HepG2 (cell line): Measurements from ENCODE around the gene HDDC3. TPM values are rescaled to one million over a fixed set of nuclear protein-coding genes. Genes with fewer than 3 reads are reported as not detected.

Source experiments
- BRCA1 ChIP-seq: sonication (generic); formaldehyde crosslinking; IDR thresholded peaks from 2 replicates; pipeline ENCODE4 v1.4.0; 2020; ENCODE audit warnings: missing genetic modification reagents
- GZF1 ChIP-seq: sonication (generic); formaldehyde crosslinking; IDR thresholded peaks from 2 replicates; pipeline ENCODE4 v1.5.1; 2020; ENCODE audit warnings: mild to moderate bottlenecking, missing genetic modification reagents
- SRF ChIP-seq: IDR thresholded peaks from 2 replicates; pipeline ENCODE4 v1.6.1; 2011; ENCODE audit warnings: mild to moderate bottlenecking, low read depth, low read length, moderate library complexity
- XBP1 ChIP-seq: sonication (generic); formaldehyde crosslinking; IDR thresholded peaks from 2 replicates; pipeline ENCODE4 v1.5.0; 2020; ENCODE audit warnings: missing genetic modification reagents
- ZBTB21 ChIP-seq: sonication (generic); formaldehyde crosslinking; IDR thresholded peaks from 2 replicates; pipeline ENCODE4 v1.4.0; 2020; ENCODE audit warnings: missing genetic modification reagents
- ZNF12 ChIP-seq: sonication (generic); formaldehyde crosslinking; IDR thresholded peaks from 2 replicates; pipeline ENCODE4 v1.5.0; 2020; ENCODE audit warnings: missing genetic modification reagents
- ZNF180 ChIP-seq: sonication (generic); formaldehyde crosslinking; IDR thresholded peaks from 2 replicates; pipeline ENCODE4 v1.4.0; 2020; ENCODE audit warnings: low read depth, missing genetic modification reagents, borderline replicate concordance
- polyA plus RNA-seq, 8 experiments: library from polyadenylated mRNA; depleted of rRNA in 3 of 8; stranded (reverse) in 7 of 8; unstranded in 1 of 8; fragments of >200 nt; fragmentation: Illumina TruSeq in 4 of 8; extraction: Trizol in 4 of 8; gene quantifications; 2 replicates each; pipeline versions ENCODE4 v1.2.1 to v1.2.3, GENCODE V29; 2011 to 2016; ENCODE audit warnings: low read depth in 4 of 8, missing spikeins in 1 of 8, mixed read lengths in 1 of 8; ENCODE audit not compliant: insufficient read depth in 1 of 8
- total RNA-seq, 5 experiments: library from RNA; depleted of rRNA; stranded (reverse); fragments of >200 nt; fragmentation: Illumina TruSeq; extraction: Trizol; gene quantifications; 2 replicates each; pipeline ENCODE4 v1.2.3, GENCODE V29; 2016; ENCODE audit warnings: low read depth in 1 of 5
- TF ChIP-seq, protein P1 (sequence below), 2 experiments: fragments of 450-650 bp in 1 of 2; sonication (generic) in 1 of 2; formaldehyde crosslinking in 1 of 2; IDR thresholded peaks; 2 replicates each; pipeline versions ENCODE4 v1.6.1 to v1.8.0; 2016 to 2022; ENCODE audit warnings: antibody characterized with exemption in 1 of 2, mild to moderate bottlenecking in 1 of 2, missing genetic modification reagents in 1 of 2
- TF ChIP-seq, protein P2 (sequence below): sonication (generic); formaldehyde crosslinking; IDR thresholded peaks from 2 replicates; pipeline ENCODE4 v1.4.0; 2020; ENCODE audit warnings: missing genetic modification reagents
- TF ChIP-seq, protein P3 (sequence below): sonication (generic); formaldehyde crosslinking; IDR thresholded peaks from 2 replicates; pipeline ENCODE4 v1.8.0; 2022; ENCODE audit warnings: mild to moderate bottlenecking, missing genetic modification reagents; ENCODE audit not compliant: insufficient replicate concordance
- TF ChIP-seq, protein P4 (sequence below): sonication (generic); formaldehyde crosslinking; IDR thresholded peaks from 2 replicates; pipeline ENCODE4 v1.9.0; 2021; ENCODE audit warnings: missing genetic modification reagents, mild to moderate bottlenecking, borderline replicate concordance

HDDC3 gene
- total and polyA plus RNA-seq, 2 of the 13 experiments (the other 11 are each of a cell fraction or from before 2014, with no cell fraction given) = 18.7 to 28.3 TPM

DNA sequence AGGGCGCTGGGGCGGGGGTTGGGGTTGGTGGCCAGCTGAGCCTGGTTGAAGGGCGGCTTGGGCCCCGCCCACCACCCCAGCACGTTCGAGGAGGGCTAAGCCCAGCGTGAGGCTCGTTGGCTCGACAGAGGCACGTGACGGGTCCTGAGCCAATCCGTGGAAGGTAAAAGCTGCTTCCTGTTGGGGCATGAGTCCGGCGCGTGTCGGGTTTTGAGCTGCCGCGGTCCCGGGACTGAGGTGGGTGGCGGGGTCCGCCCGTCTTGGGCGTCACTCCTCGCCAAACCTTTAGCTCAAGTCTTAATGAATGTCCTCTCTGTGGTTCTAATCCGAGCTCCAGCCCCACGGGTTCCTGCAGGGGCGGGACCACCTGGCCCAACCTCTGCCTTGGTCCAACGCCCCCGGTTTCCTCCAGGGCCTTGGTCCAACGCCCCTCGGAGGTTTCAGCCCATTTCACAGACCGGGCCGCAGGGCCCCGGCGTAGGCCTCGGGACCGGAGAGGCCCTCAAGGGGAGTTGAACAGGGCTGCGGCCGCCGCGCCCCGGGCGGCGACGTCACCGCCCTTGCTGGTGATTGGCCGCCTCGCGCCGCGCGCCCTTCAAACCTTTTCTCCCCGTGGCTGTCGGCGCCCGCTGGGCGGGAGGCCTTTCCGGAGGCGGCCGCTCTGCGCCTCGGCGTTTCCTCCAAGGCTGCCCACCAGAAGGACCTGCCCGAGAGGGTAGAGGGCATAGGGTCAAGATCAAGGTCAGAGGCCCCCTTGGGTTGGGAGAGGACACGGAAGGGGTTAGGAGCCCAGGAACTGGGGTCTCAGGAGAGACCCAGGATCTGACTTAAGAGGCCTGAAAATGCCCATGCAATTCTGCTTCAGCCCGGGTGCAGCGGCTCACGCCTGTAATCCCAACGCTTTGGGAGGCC lies 22.6 kb upstream of the HDDC3 start, which contains the start of gene RCCD1 (continued):
- TF ChIP-seq, protein P1, sequence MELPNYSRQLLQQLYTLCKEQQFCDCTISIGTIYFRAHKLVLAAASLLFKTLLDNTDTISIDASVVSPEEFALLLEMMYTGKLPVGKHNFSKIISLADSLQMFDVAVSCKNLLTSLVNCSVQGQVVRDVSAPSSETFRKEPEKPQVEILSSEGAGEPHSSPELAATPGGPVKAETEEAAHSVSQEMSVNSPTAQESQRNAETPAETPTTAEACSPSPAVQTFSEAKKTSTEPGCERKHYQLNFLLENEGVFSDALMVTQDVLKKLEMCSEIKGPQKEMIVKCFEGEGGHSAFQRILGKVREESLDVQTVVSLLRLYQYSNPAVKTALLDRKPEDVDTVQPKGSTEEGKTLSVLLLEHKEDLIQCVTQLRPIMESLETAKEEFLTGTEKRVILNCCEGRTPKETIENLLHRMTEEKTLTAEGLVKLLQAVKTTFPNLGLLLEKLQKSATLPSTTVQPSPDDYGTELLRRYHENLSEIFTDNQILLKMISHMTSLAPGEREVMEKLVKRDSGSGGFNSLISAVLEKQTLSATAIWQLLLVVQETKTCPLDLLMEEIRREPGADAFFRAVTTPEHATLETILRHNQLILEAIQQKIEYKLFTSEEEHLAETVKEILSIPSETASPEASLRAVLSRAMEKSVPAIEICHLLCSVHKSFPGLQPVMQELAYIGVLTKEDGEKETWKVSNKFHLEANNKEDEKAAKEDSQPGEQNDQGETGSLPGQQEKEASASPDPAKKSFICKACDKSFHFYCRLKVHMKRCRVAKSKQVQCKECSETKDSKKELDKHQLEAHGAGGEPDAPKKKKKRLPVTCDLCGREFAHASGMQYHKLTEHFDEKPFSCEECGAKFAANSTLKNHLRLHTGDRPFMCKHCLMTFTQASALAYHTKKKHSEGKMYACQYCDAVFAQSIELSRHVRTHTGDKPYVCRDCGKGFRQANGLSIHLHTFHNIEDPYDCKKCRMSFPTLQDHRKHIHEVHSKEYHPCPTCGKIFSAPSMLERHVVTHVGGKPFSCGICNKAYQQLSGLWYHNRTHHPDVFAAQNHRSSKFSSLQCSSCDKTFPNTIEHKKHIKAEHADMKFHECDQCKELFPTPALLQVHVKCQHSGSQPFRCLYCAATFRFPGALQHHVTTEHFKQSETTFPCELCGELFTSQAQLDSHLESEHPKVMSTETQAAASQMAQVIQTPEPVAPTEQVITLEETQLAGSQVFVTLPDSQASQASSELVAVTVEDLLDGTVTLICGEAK (IDR thresholded peaks at IDR 0.05) = no peak
- TF ChIP-seq, protein P1 (CRISPR knock-in tag; IDR thresholded peaks at IDR 0.05) = peak; percentile 58
- TF ChIP-seq ZNF12 (no peak), XBP1 (CRISPR knock-in tag) (no peak), BRCA1 (0 out of 2 replicates have a peak, but pooled peaks have one; percentile 47), SRF (no peak), ZNF180 (CRISPR knock-in tag) (0 out of 2 replicates have a peak, but pooled peaks have one; percentile 44), ZBTB21 (CRISPR knock-in tag) (no peak), GZF1 (CRISPR knock-in tag) (no peak)
- TF ChIP-seq, protein P2, sequence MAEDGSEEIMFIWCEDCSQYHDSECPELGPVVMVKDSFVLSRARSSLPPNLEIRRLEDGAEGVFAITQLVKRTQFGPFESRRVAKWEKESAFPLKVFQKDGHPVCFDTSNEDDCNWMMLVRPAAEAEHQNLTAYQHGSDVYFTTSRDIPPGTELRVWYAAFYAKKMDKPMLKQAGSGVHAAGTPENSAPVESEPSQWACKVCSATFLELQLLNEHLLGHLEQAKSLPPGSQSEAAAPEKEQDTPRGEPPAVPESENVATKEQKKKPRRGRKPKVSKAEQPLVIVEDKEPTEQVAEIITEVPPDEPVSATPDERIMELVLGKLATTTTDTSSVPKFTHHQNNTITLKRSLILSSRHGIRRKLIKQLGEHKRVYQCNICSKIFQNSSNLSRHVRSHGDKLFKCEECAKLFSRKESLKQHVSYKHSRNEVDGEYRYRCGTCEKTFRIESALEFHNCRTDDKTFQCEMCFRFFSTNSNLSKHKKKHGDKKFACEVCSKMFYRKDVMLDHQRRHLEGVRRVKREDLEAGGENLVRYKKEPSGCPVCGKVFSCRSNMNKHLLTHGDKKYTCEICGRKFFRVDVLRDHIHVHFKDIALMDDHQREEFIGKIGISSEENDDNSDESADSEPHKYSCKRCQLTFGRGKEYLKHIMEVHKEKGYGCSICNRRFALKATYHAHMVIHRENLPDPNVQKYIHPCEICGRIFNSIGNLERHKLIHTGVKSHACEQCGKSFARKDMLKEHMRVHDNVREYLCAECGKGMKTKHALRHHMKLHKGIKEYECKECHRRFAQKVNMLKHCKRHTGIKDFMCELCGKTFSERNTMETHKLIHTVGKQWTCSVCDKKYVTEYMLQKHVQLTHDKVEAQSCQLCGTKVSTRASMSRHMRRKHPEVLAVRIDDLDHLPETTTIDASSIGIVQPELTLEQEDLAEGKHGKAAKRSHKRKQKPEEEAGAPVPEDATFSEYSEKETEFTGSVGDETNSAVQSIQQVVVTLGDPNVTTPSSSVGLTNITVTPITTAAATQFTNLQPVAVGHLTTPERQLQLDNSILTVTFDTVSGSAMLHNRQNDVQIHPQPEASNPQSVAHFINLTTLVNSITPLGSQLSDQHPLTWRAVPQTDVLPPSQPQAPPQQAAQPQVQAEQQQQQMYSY (CRISPR knock-in tag) = peak; percentile 50
- TF ChIP-seq, protein P3, sequence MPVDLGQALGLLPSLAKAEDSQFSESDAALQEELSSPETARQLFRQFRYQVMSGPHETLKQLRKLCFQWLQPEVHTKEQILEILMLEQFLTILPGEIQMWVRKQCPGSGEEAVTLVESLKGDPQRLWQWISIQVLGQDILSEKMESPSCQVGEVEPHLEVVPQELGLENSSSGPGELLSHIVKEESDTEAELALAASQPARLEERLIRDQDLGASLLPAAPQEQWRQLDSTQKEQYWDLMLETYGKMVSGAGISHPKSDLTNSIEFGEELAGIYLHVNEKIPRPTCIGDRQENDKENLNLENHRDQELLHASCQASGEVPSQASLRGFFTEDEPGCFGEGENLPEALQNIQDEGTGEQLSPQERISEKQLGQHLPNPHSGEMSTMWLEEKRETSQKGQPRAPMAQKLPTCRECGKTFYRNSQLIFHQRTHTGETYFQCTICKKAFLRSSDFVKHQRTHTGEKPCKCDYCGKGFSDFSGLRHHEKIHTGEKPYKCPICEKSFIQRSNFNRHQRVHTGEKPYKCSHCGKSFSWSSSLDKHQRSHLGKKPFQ (CRISPR knock-in tag) = no peak
- TF ChIP-seq, protein P4, sequence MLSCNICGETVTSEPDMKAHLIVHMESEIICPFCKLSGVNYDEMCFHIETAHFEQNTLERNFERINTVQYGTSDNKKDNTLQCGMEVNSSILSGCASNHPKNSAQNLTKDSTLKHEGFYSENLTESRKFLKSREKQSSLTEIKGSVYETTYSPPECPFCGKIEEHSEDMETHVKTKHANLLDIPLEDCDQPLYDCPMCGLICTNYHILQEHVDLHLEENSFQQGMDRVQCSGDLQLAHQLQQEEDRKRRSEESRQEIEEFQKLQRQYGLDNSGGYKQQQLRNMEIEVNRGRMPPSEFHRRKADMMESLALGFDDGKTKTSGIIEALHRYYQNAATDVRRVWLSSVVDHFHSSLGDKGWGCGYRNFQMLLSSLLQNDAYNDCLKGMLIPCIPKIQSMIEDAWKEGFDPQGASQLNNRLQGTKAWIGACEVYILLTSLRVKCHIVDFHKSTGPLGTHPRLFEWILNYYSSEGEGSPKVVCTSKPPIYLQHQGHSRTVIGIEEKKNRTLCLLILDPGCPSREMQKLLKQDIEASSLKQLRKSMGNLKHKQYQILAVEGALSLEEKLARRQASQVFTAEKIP = no peak
